ENCODE data around the gene SSR4.
"Not testable (repeated sequence)": the region's sequence is repeated elsewhere in the genome, so short reads cannot be mapped to it uniquely, and the experiment has no call there.

SSR4 gene

GRCh38 chrX:153794018-153794896, at the start of gene SSR4, which contains the start of gene IDH3G:
TSS of gene SSR4 (plus strand) at chrX:153794668. CDS start at chrX:153794688, 20 bp downstream.
TSS of gene IDH3G (minus strand) at chrX:153794375. CDS start at chrX:153794326, 49 bp downstream.
- in situ Hi-C loops (cut with HindIII; ENCODE audit: low sequenced_read_pairs): no loop called here

GRCh38 chrX:153745067-153745433, 49.4 kb upstream of the SSR4 start:
- in situ Hi-C loops (cut with HindIII; ENCODE audit: low sequenced_read_pairs): not testable (repeated sequence)

- in situ Hi-C loops (cut with HindIII; ENCODE audit: low sequenced_read_pairs): no loop called here
Measured at GRCh38 chrX:153746359-153746758, 48.1 kb upstream of the SSR4 start.

GRCh38 chrX:153746991-153747390, 47.5 kb upstream of the SSR4 start:
- in situ Hi-C loops (cut with HindIII; ENCODE audit: low sequenced_read_pairs): not testable (repeated sequence)

- in situ Hi-C loops (cut with HindIII; ENCODE audit: low sequenced_read_pairs): not testable (repeated sequence)
Measured at GRCh38 chrX:153749017-153749416, 45.5 kb upstream of the SSR4 start.

- in situ Hi-C loops (cut with HindIII; ENCODE audit: low sequenced_read_pairs): no loop called here
Measured at GRCh38 chrX:153750127-153750774, 44.2 kb upstream of the SSR4 start.

- in situ Hi-C loops (cut with HindIII; ENCODE audit: low sequenced_read_pairs): no loop called here
Measured at GRCh38 chrX:153755136-153755535, 39.3 kb upstream of the SSR4 start.

- in situ Hi-C loops (cut with HindIII; ENCODE audit: low sequenced_read_pairs): no loop called here
Measured at GRCh38 chrX:153761863-153762262, 32.6 kb upstream of the SSR4 start.

- in situ Hi-C loops (cut with HindIII; ENCODE audit: low sequenced_read_pairs): no loop called here
Measured at GRCh38 chrX:153762626-153763173, 31.8 kb upstream of the SSR4 start.

- in situ Hi-C loops (cut with HindIII; ENCODE audit: low sequenced_read_pairs): no loop called here
Measured at GRCh38 chrX:153763298-153763932, 31.1 kb upstream of the SSR4 start.

GRCh38 chrX:153763989-153764755, 30.3 kb upstream of the SSR4 start, which contains the start of gene PLXNB3:
TSS of gene PLXNB3 (plus strand) at chrX:153764249. CDS start at chrX:153765536, 1,287 bp downstream.
- in situ Hi-C loops (cut with HindIII; ENCODE audit: low sequenced_read_pairs): no loop called here

- in situ Hi-C loops (cut with HindIII; ENCODE audit: low sequenced_read_pairs): no loop called here
Measured at GRCh38 chrX:153764786-153765137, 29.7 kb upstream of the SSR4 start.

GRCh38 chrX:153765138-153766079, 29.1 kb upstream of the SSR4 start:
- in situ Hi-C loops (cut with HindIII; ENCODE audit: low sequenced_read_pairs): no loop called here

GRCh38 chrX:153766098-153766817, 28.2 kb upstream of the SSR4 start:
- in situ Hi-C loops (cut with HindIII; ENCODE audit: low sequenced_read_pairs): no loop called here

- in situ Hi-C loops (cut with HindIII; ENCODE audit: low sequenced_read_pairs): no loop called here
Measured at GRCh38 chrX:153766871-153767673, 27.4 kb upstream of the SSR4 start.

GRCh38 chrX:153767674-153768055, 26.8 kb upstream of the SSR4 start:
- in situ Hi-C loops (cut with HindIII; ENCODE audit: low sequenced_read_pairs): no loop called here

- in situ Hi-C loops (cut with HindIII; ENCODE audit: low sequenced_read_pairs): no loop called here
Measured at GRCh38 chrX:153768311-153769157, 25.9 kb upstream of the SSR4 start.

Measured in DLD1 (cell line).